Measurements from ENCODE around the gene CLECL1. TPM values are rescaled to one million over a fixed set of nuclear protein-coding genes. Genes with fewer than 3 reads are reported as not detected.
"Not testable (repeated sequence)": the region's sequence is repeated elsewhere in the genome, so short reads cannot be mapped to it uniquely, and the experiment has no call there.

Gene CLECL1
- total RNA-seq, 1 donor from 2014 or later: not detected

DNA sequence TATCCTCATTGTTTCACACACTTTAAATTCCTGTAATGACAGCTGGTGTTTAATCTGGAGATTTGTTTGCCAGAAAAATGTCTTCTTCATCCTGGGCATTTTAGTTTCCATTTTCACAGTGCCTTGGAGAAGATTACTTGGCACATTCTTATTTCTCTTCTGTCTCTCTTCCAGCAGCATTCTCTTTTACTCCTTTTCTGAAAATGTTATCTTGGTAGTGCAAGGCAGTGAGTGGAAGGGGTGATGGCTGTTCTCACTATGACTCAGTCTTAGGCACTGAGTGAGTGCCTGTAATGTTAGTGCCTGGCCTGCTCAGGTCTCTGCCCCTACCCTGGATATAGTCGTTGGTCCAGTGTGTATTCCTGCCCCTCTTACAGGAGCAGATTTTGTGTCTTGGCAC is 13.1 kb downstream of the CLECL1 start:
- no peak for DNase-seq

DNA sequence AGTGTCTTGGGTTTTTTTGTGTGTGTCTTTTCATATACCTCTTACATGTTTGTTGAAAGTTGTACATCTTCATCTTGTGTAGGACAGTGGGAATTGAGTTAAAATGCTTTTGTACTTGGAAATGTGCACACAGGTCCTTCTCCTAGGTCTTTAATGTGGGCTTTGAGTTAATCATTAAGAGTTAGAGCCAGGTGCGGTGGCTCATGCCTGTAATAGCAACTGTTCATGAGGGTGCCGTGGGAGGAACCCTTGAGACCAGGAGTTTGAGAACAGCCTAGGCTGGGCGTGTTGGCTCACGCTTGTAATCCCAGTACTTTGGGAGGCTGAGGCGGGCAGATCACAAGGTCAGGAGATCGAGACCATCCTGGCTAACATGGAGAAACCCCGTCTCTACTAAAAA is 13.9 kb downstream of the CLECL1 start:
- no peak for DNase-seq

DNA sequence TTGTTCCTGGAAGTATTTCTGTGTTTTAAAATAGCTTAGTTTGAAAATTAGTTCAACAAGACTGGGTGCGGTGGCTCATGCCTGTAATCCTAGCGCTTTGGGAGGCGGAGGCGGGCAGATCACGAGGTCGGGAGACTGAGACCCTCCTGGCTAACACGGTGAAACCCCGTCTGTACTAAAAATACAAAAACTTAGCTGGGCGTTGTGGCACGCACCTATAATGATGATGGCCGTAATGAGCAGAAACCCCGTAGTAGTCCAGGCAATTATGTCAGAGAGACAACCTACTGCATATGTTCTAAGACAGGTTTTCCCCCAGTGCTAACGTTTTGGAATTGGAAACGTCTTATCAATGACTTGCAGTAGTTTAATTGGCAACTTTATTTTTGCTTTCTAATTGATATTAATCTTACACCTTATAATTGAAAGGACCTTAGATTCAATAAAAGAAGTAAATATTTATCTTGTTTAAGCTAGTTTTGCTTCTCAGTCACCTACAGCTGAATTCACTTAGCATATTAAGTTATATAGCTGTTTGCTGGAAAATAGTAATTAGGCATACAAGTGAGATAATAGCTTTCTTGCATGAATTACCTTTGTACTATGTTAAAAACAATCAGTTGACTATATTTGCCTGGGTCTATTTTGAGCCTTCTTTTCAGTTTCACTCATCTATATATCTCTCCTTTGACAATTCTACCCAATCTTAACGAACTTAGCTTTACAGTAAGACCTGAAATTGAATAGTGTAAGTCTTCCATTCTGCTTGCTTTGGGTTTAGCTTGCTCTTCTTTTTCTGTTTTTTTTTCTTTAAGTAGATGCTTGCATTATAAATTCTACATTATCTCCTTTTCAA is 15.6 kb downstream of the CLECL1 start:
- DNase-seq: no peak

DNA sequence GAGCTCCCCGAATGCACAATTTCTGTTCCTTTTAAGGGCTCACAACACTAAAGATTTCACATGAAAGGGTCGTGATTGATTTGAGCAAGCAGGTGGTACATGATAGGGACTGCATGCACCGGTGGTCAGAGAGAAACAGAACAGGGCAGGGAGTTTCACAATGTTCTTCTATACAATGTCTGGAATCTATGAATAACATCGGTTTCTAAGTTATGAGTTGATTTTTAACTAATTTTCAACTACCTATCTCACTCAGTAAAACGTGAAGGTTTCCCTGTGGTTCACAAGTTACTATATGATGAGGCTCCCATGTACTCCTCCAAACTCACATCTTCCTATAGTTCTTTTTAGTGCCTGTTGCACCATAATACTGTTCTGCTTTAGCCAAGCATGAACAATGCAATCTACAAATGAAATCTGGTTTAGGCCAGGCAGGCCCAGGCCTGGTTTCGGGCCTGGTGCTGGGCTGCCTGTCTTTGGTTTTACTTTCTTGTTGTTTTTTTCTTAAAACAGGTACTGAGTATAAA is 19.8 kb downstream of the CLECL1 start:
- DNase-seq: not testable (repeated sequence)

DNA sequence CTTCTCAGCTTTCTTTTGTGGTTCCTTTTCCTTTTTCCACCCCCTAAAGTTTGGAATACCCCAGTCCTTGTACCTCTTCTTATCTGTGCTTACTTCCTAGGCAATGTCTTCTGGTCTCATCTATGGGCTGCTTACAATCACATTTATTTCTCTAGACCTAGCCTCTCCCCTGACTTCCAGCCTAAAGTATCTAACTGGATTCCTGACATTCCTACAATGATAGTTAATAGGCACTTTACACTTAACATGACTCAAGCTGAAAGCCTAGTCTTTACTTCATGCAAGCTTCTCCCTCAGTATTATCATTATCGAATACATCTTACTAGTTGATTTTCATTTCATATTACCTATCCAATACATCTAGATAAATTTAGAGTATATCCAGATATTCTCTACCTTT is 21.2 kb downstream of the CLECL1 start:
- no peak for DNase-seq

DNA sequence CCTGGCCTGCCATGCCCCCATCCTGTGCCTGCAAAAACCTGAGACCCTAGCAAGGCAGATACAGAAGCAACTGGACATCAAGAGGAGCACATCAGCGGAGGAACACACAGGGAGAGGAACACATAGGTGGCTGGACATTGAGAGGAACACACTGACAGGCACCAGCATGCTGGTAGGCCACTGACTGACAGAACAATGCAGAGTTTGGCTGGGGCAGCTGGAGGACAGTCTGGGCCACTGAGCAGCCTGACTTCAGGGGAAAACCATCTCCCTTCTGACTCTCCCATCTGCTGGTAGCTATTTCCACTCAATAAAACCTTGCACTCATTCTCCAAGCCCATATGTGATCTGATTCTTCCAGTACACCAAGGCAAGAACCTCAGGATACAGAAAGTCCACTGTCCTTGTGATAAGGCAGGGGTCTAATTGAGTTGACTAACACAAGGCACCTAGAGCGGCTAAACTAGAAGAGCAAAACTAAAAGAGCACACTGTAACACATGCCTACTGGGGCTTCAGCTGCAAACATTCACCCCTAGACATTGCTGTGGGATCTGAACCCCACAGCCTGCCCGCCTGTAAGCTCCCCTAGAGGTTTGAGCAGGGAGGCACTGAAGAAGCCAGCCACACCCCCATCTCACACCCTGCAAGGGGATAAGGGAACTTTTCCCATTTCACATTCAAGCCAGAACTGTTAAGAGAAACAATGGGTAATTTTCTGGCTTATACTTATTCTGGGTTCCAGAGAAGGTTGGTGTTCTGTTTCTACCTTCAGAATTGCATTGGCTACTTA is 22.1 kb downstream of the CLECL1 start:
- DNase-seq: no peak

DNA sequence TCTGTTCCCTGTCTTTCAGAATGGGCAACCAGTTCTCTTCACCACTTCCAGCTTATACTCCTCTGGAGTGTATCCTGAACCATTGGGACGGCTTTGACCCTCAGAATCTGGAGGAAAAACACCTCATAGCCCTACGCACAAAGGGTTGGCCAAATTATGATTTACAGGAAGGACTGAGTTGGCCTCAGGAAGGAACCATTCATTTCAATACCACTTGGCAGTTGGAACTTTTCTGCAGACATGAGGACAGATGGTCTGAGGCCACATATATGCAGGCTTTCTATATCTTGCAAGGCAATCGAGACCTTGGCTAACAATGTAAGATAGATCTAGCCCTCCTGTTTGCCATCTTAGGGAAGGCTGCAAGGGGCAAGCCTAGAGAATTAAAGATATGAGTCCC is 24.0 kb downstream of the CLECL1 start:
- peak; percentile 50 for DNase-seq

DNA sequence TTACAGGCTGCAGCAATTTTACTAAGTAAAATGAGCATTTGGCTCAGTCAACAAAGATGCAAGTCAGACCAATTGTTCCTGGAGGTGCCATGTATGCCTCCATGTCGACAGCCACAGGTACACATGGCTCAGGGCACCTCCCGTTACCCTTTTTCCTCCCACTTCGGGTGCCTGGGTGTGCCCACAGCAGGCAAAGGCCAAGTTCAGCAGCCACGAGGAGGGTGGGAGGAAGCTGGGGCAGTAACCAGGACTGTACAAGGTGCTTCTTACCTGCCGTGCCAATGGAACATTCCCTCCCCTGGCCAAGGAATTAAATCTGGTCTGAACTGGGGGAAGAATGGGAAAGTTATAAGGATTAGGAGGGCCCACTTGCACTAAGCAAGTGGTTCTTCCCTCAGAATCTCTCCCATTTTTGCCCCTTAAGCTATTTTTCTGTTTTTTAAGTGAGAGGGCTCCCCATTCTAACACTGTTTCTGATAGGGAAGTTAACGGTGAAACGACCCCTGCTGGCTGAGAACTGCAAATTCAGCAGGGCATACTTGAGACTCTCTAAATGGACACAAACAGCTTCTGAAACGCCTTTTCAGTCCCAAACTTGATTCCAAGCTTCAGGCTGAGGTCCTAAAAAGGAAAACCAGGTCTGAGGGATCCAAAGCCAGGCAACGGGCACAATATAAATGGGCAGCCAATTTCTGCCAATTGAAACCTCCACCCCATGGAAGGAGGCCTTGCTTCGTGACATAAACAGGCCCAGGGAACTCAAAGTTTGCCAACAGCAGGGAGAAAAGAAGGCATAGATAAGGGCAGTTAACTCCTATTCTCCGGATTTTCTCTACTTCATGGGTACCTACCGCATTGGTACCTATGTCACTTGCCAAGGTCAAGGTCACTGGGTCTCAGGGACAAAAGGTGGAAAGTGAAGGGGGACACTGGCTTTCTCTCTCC is 24.8 kb downstream of the CLECL1 start:
- peak; percentile 75 for DNase-seq

DNA sequence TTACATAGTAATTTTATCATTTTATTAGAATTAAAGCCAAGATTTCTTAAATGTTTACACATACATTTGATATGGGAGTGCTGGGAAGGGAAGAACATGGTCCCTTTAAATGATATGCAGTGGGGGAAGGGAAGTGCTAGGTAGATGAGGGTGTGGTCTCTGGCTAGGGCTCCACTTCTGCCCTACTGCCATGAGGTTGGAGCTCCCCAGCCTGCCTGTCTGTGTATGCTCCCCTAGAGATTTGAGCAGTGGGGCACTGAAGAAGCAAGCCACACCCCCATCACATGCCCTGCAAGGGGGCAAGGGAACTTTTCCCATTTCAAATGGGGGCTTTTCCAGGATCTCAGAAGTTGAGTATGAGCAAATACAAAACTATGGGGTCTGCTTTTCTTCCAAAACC is 25.5 kb downstream of the CLECL1 start:
- DNase-seq: no peak

DNA sequence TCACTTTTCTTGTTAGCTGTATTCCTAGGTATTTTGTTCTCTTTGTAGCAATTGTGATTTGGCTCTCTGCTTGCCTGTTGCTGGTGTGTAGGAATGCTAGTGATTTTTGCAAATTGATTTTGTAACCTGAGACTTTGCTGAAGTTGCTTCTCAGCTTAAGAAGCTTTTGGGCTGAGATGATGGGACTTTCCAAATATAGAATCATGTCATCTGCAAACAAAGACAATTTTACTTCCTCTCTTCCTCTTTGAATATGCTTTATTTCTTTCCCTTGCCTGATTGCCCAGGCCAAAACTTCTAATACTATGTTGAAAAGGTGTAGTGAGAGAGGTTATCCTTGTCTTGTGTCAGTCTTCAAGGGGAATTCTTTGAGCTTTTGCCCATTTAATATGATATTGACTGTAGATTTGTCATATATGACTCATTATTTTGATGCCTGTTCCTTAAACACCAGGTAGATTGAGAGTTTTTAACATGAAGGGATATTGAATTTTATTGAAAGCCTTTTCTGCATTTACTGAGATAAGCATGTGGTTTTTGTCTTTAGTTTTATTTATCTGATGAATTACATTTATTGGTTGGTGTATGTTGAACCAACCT is 26.7 kb downstream of the CLECL1 start:
- no peak for DNase-seq

DNA sequence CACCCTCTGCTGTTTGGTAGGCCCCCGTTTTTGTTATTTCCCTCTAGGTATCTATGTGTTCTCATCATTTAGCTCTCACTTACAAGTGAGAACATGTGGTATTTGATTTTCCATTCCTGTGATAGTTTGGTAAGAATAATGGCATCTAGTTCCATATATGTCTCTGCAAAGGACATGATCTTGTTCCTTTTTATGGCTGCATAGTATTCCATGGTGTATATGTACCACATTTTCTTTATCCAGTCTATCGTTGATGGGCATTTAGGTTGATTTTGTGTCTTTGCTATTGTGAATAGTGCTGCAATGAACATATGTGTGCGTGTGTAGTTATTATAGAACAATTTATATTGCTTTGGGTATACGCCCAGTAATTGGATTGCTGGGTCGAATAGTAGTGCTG is 28.3 kb downstream of the CLECL1 start:
- not testable (repeated sequence) for DNase-seq

DNA sequence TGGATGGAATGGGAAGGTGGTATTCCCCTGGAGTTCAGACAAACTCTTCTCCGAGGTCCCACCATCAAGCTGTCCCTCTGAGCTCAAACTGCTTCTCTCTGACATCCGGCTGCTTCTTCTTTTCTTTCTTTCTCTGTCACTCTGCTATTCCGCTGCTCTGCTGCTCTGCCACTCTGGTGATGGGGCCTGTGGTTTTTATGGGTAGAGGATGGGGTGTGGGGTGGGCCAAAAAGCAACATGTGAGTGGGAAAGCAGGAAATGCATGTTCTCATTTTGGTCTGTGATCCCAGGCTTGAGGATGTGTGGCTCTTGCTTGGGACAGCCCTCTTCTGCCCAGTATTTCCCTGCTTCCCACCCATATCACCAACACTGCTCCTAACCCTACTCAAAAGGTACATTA is 30.6 kb downstream of the CLECL1 start:
- no peak for DNase-seq

DNA sequence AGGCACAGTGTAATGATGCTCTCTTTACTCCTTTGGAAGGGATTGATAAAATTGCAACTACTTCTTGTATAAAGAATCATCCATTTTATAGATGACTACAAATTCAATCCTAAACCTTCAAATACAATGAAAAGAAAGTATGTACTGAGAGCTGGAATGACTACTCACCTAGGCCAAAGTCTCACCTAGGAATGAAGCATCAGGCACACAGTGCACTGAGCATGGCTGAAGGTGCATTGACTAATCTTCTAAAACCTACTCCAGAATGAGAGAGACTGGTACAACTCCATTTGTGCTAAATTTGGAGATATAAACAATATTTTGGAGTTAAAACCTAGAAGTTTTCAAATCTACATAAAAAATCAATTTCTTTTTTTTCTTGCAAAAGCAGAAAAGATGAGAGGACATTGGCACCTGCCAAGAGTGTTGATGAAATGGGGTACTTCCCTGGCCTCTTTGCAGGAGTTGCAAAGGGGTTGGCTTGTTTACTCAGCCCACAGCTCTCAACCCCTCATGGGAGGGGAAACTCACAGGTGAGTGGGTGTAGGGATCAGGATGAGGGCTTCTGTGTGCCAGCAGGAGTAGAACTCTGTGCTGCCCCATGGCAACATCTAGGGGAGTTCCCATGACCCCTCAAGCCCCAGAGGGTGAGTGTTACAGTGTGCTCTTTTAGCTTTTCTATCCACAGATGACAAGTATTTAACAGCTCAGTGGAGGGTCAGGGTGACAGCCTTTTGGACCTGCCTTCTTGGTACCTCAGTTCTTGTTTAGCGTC is 31.3 kb downstream of the CLECL1 start:
- DNase-seq: no peak

DNA sequence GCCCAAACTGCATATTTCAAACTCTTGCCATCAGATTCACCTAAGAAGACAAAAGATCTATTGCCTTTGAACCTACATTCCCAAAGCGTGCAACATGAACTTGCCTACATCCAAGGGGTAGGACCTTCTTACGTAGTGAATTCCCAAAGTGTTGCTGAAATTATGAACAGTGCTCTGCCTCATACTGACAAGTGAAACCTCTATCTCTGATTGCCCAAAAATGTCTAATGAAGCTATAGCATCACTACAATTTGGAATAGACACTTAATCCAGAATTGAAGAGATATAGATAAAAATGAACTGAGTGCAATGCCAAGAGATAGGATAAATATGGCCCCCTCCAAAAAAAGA is 32.3 kb downstream of the CLECL1 start:
- peak; percentile 5 for DNase-seq

DNA sequence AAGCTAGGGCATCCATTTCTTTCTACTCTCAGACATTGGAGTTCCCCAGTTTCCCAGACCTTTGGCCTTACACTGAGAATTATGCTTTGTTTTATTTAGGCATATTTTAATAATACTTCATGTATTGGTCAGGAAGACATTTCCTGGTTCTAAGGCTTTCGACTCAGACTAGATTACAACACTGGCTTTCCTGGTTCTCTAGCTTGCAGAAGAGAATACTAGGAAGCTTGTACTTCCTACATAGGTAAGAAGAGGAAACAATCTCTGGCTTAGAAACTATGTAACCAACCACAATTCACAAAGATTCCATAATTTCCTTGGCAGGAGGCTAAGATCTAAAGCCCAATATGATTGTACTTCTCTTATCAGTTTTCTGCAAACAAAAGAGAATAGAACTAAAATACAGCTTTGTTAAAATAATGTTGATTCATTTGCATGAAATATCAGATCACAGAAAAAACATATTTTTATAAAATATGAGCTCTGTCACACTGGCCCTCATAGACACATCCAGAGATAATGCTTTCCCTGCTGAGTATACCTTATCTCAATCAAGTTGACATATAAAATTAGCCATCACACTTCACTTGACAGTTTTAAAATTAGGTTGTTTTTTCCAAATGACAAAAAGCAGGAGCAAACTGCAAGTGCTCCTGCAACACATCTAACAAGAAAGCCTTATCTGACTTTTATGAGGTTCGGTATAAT is 32.8 kb downstream of the CLECL1 start:
- peak; percentile 88 for DNase-seq

DNA sequence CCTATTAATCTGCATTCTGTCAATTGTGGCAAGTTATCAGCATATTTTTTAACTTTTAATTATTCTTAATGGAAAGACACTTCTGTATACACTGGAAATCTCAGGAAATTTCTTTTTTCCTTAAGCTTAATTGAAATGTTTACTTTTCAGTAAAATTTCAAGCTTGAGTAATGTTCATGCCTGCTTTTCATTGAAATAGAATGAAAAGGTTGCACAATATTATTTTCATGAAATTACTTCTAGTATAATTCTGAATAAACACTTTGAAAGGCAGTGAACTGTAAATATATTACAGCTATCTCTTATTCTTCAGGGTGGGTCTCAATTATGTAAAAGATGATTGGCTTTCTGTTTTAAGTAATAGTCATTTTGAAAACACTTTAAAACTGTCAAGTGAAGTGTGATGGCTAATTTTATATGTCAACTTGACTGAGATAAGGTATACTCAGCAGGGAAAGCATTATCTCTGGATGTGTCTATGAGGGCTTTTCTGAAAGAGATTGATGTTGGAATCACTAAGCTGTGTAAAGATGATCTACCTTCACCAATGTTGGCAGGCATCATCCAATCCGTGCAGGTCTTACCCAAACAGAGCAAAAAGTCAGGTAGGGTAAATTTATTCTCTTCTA is 33.5 kb downstream of the CLECL1 start:
- DNase-seq: no peak

DNA sequence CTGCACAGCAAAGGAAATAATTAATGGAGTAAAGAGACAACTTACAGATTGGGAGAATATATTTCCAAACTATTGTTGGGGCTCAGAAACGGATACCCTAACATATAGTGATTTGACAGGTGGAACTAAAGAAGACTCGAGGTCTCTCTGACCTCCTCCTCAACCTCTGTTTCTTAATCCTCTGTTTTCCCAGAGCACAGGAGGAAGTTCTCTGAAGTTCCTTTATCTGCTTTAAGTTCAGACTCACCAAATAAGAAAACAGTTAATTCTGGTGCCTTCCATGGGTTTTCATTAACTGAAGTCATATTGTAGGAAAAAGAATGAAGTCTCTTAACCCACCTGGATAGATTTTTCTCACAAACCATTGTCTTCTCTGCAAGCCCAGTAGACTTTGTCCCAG is 34.2 kb downstream of the CLECL1 start:
- no peak for DNase-seq

DNA sequence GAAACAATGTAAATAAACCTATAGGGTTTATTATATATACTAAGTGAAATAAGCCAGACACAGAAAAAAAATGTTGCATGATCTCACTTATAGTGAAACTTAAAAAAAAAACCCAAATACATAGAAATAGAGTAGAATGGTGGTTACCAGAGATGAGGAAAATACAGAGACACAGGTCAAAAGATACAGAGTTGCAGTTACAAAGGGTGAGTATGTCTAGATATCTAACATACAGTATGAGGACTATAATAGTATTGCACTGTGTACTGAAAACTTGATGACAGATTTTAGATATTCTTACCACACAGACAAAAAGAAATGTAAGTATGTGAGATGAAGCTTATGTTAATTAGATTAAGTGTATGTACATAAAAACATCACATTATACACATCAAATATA is 35.3 kb downstream of the CLECL1 start:
- DNase-seq: no peak

DNA sequence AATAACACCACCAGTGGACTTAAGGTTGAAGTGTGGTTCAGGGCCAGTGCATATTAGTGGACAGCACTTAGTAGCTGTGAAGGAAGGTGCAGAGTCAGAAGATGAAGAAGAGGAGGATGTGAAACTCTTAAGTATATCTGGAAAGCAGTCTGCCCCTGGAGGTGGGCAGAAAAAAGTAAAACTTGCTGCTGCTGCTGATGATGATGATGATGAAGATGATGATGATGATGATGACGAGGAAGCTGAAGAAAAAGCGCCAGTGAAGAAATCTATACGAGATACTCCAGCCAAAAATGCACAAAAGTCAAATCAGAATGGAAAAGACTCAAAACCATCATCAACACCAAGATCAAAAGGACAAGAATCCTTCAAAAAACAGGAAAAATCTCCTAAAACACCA is 37.2 kb downstream of the CLECL1 start:
- DNase-seq: not testable (repeated sequence)

DNA sequence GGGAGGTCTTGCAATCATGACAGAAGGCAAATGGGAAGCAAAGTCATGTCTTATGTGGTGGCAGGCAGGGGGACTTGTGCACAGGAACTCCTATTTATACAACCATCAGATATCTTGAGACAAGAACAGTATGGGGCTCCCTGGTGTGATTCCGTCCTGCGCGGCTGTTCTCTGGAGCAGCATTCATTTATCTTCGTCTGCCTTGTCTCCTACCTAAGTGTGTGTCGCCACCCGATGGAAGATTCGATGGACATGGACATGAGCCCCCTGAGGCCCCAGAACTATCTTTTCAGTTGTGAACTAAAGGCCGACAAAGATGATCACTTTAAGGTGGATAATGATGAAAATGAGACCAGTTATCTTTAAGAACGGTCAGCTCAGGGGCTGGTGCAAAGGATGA is 37.7 kb downstream of the CLECL1 start:
- DNase-seq: peak; percentile 3
